ENCODE measurements around the gene CSRP1. TPM values are rescaled to one million over a fixed set of nuclear protein-coding genes. Genes with fewer than 3 reads are reported as not detected.
A peak's percentile ranks its signal among the peaks of the same experiment; 100 is the strongest.

The CSRP1 gene
- total and polyA plus RNA-seq, 9 of the 15 experiments (the other 6 are each of a cell fraction or from before 2014, with no cell fraction given) = 6.8 to 39.4 (median 23.7) TPM

DNA sequence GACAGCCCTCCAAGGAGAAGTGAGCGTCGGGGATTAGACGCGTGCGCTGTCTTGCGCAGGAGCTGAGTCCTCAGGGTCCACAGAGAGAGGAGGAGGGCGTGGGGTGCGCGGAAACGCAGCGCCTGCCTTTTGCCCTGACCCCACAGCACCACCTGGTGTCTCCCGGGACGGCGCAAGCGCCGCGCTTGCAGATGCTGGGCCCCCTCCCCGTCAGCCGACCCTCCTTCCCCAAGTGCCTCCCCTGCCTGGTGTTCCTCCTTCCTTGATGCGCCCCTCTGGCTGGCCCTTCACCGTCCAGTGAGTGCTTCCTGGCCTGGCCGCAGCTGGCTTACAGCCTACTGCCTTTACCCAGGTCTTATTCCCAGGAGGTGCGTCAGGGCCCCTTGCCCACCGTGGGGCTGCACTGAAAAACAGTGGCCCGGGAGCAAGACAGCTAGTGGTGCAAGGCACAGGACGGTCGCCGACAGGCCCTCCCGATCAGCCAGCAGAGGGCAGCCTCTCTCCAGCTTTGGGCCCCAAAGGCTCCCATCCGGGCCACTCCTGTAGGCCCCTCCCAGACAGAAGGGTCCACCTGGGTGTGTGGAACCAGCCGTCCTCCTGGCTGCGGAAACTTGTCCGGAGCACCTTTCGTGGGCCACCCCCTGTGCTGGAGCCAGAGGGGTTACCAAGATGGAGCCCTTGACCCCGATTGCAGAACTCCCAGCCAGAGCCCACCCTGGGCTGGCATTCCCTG, 25.0 kb downstream of the CSRP1 start (continued):
- TF ChIP-seq, protein P1, sequence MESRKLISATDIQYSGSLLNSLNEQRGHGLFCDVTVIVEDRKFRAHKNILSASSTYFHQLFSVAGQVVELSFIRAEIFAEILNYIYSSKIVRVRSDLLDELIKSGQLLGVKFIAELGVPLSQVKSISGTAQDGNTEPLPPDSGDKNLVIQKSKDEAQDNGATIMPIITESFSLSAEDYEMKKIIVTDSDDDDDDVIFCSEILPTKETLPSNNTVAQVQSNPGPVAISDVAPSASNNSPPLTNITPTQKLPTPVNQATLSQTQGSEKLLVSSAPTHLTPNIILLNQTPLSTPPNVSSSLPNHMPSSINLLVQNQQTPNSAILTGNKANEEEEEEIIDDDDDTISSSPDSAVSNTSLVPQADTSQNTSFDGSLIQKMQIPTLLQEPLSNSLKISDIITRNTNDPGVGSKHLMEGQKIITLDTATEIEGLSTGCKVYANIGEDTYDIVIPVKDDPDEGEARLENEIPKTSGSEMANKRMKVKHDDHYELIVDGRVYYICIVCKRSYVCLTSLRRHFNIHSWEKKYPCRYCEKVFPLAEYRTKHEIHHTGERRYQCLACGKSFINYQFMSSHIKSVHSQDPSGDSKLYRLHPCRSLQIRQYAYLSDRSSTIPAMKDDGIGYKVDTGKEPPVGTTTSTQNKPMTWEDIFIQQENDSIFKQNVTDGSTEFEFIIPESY (CRISPR knock-in tag; IDR thresholded peaks at IDR 0.05) = peak; percentile 25; the same call in 1 of the 2 replicates
- TF ChIP-seq, protein P2, sequence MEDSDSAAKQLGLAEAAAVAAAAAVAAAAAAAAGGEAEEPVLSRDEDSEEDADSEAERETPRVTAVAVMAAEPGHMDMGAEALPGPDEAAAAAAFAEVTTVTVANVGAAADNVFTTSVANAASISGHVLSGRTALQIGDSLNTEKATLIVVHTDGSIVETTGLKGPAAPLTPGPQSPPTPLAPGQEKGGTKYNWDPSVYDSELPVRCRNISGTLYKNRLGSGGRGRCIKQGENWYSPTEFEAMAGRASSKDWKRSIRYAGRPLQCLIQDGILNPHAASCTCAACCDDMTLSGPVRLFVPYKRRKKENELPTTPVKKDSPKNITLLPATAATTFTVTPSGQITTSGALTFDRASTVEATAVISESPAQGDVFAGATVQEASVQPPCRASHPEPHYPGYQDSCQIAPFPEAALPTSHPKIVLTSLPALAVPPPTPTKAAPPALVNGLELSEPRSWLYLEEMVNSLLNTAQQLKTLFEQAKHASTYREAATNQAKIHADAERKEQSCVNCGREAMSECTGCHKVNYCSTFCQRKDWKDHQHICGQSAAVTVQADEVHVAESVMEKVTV (CRISPR knock-in tag; IDR thresholded peaks at IDR 0.05) = peak; percentile 95
- no peak for TF ChIP-seq CBFA2T2 (conservative IDR thresholded peaks at IDR 0.05)
- peak; percentile 48; the same call in 1 of the 2 replicates for TF ChIP-seq RB1 (IDR thresholded peaks at IDR 0.05; ENCODE audit: low read depth)
- peak; percentile 98 for TF ChIP-seq CTCF (IDR thresholded peaks at IDR 0.05 in 2 of 3, conservative IDR thresholded peaks at IDR 0.05 in 1 of 3; ENCODE audit: insufficient read depth in 2 of 3, low read depth in 1 of 3, low read length in 3 of 3)
- TF ChIP-seq NEUROD1 (IDR thresholded peaks at IDR 0.05; ENCODE audit: borderline replicate concordance, low read depth, low read length, partially characterized antibody) = peak; percentile 52
- no peak for TF ChIP-seq DPF2 (IDR thresholded peaks at IDR 0.05)
- TF ChIP-seq HMG20A (CRISPR knock-in tag; conservative IDR thresholded peaks at IDR 0.05) = no peak
- TF ChIP-seq, protein P3, sequence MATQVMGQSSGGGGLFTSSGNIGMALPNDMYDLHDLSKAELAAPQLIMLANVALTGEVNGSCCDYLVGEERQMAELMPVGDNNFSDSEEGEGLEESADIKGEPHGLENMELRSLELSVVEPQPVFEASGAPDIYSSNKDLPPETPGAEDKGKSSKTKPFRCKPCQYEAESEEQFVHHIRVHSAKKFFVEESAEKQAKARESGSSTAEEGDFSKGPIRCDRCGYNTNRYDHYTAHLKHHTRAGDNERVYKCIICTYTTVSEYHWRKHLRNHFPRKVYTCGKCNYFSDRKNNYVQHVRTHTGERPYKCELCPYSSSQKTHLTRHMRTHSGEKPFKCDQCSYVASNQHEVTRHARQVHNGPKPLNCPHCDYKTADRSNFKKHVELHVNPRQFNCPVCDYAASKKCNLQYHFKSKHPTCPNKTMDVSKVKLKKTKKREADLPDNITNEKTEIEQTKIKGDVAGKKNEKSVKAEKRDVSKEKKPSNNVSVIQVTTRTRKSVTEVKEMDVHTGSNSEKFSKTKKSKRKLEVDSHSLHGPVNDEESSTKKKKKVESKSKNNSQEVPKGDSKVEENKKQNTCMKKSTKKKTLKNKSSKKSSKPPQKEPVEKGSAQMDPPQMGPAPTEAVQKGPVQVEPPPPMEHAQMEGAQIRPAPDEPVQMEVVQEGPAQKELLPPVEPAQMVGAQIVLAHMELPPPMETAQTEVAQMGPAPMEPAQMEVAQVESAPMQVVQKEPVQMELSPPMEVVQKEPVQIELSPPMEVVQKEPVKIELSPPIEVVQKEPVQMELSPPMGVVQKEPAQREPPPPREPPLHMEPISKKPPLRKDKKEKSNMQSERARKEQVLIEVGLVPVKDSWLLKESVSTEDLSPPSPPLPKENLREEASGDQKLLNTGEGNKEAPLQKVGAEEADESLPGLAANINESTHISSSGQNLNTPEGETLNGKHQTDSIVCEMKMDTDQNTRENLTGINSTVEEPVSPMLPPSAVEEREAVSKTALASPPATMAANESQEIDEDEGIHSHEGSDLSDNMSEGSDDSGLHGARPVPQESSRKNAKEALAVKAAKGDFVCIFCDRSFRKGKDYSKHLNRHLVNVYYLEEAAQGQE (IDR thresholded peaks at IDR 0.05; ENCODE audit: borderline replicate concordance) = peak; percentile 82
- TF ChIP-seq, protein P3 (CRISPR knock-in tag; IDR thresholded peaks at IDR 0.05; ENCODE audit: low read depth) = 0 out of 2 replicates have a peak, but pooled peaks have one; percentile 67
- no peak for TF ChIP-seq GMEB1 (CRISPR knock-in tag; IDR thresholded peaks at IDR 0.05)
- peak; percentile 80 for TF ChIP-seq CC2D1A (IDR thresholded peaks at IDR 0.05)
